ENCODE measurements around the gene LFNG.

DNA sequence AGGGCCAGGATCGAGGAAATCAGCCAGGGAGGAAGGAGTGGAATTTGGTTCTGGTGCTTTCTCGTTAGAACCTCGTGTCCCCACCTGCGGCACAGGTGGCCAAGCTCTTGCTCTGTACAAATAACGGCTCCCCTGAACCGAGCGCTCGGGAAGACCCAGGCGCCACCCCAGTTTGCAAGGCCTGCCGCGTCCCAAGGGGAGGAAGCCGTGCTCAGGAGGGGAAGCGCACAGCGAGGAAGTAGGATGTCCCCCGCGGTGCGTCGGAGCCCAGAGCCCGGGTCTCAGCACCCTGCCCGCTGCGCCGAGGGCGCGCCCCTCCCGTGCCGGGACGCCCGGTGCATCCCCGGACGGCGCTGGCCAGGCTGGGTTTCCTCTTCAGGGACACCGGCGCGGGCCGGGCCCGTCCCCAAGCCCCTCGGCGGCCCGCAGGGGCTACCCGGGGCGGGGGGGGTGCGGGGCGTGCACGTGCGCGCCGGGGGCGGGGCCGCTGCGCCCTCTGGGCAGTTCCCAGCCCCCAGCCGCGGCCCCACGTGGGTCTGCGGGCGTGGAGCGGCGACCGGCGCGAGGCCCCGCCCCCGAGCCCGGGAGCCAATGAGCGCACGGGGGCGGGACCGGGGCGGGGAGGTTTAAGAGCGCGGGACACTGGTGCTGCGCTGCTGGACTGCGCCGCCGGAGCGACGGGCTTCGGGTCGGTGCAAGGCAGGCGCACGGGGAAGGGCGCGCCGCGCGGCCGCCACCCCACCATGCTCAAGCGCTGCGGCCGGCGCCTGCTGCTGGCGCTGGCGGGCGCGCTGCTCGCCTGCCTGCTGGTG, at the start of gene LFNG:
- TF ChIP-seq, protein P1, sequence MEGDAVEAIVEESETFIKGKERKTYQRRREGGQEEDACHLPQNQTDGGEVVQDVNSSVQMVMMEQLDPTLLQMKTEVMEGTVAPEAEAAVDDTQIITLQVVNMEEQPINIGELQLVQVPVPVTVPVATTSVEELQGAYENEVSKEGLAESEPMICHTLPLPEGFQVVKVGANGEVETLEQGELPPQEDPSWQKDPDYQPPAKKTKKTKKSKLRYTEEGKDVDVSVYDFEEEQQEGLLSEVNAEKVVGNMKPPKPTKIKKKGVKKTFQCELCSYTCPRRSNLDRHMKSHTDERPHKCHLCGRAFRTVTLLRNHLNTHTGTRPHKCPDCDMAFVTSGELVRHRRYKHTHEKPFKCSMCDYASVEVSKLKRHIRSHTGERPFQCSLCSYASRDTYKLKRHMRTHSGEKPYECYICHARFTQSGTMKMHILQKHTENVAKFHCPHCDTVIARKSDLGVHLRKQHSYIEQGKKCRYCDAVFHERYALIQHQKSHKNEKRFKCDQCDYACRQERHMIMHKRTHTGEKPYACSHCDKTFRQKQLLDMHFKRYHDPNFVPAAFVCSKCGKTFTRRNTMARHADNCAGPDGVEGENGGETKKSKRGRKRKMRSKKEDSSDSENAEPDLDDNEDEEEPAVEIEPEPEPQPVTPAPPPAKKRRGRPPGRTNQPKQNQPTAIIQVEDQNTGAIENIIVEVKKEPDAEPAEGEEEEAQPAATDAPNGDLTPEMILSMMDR (IDR thresholded peaks at IDR 0.05) = no peak
- TF ChIP-seq EZH2 (IDR thresholded peaks at IDR 0.05; ENCODE audit: borderline replicate concordance, insufficient read depth, low read depth, low read length, poor library complexity, severe bottlenecking) = no peak

Data from B cell (primary cell).